Measurements from ENCODE around the gene TBC1D9.

TBC1D9 gene

DNA sequence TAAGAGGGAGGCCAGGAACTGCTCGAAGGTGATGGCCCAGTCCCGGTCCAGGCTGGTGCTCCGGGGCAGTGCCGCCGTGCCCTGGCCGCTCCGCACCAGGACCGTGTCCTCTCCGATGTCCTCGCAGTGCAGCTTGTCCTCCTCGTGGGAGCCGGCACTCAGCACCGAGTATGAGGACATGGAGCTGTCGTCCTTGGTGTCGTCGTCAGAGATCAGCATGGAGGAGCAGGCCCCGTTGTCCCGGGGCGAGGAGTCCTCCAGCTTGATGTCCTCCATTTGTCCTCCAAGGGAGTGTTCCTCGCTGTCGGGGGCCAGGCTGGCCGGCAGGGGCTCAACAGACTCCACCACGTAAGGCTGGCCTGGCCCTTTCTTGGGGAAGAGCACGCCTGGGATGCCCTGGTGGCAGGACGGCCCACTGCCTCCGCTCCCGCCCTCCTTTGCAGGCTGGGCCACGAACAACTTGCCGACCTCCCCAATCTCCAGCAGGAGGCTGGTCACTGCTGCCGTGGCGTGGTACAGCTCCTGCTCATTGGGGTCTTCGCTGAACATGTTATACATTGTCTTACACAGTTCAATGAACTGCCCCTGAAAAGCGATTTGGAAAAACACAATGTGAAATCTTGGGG is 133.7 kb downstream of the TBC1D9 start:
- no peak for DNase-seq (ENCODE audit: low read depth in 4 of 4, low spot score in 1 of 4)

DNA sequence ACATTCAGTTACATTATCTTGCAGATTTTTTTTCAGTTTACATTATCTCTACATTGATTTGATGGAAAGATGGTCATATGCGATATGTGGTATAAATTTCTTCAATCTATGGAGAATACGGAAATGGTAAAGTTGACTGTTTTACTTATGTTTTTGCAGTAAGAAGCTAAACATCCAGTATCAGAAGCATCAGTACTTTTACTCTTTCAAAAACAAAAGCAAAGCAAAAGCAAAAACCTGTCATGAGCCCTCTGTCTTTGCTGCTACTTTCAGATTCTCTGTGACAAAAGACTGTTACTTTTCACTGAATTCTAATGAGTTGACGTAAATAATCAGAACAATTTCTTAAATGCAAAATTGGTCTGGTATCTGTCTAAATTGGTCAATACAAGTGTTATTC is 135.0 kb downstream of the TBC1D9 start:
- no peak for DNase-seq (ENCODE audit: low read depth in 4 of 4, low spot score in 1 of 4)

DNA sequence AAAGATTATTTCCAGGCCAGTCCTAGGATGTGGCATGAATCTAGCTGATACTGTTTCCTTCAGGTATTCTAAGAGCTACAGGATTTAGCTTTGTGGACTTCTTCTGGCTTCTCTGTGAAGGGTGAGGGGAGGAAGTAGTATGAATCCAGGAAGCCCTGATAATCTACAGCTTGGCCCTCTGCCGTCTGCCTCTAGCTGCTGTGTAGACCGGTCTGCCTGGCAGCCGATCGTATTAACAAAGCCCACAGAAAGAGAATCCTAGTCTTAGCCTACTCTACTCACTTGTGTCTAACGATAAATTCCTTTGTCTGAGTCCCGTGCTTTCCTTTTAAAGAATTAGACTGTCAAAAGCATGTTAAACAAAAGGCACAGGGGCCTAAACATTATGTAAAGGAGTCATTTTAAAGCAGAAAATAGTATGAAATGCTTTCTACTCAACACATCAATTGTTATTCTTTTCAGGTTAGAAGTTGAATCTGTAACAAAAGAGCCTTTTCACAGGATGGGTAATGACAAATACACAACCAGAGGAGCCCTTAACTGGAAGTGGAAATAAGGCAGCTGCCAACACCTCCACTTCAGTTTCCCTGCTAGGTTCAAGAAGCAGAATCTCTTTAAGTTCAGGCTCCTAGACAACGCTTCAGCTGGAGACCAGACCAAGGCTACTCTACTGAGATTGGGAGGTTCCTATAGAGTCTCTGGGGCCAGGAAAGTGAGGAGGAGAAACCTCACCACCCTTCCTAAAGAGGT is 138.5 kb downstream of the TBC1D9 start:
- DNase-seq (ENCODE audit: low read depth in 4 of 4, low spot score in 1 of 4): no peak

DNA sequence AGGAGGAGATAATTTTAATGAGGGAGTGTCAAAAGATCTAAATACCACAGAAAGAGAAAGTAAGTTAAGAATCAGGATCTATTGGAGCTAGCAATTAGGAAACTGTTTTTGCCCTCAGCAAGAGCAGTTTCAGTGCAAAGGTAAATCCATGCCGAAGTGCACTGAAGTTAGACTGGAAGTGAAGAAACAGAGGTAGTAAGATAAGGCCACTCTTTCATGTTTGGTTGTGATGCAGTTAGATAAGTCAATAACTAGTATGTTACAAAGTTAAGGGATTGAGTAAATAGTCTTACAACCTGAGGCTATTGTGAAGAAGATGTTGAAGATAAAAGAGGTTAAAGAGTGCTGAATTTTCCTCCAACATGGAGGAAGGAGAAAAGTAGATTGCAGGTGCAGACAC is 140.7 kb downstream of the TBC1D9 start:
- DNase-seq (ENCODE audit: low read depth in 4 of 4, low spot score in 1 of 4): no peak

DNA sequence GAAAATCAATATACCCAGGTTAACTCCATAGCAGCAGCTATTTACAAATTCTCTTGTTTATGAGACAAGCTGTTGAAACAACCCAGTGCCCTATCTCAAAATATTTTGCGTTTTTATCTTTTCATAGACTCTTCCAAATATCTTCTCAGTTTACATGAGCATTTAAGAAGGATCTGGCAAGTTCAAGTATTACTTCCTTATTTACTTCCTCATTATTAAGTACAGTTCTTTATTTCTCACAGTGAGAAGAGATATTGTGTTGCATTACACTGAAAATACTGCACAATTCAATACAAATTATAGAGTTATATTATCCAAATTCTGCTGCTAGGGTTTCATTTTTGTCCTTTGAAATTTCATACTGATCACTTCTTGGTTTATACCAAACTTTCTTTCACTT is 143.8 kb downstream of the TBC1D9 start:
- no peak for DNase-seq (ENCODE audit: low read depth in 4 of 4, low spot score in 1 of 4)

DNA sequence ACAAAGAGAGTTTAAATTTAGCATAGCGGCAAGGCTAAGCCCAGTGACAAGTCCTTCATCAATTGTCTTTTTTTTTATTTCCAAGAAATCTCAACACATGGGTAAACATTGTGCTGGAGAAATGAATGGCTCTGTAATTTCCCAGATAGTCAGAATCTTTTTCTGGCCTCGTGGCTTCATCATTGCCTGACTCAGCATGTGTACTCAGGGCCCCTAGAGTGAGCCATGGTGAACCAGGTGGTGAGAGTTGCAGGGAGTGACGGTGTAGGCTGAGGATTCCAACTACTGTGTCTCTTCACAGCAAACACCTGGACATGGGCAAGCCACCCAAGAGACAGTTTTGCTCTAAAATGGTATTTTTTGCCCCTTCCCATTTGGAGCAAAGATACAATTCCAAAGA is 144.3 kb downstream of the TBC1D9 start:
- DNase-seq (ENCODE audit: low read depth in 4 of 4, low spot score in 1 of 4): no peak

DNA sequence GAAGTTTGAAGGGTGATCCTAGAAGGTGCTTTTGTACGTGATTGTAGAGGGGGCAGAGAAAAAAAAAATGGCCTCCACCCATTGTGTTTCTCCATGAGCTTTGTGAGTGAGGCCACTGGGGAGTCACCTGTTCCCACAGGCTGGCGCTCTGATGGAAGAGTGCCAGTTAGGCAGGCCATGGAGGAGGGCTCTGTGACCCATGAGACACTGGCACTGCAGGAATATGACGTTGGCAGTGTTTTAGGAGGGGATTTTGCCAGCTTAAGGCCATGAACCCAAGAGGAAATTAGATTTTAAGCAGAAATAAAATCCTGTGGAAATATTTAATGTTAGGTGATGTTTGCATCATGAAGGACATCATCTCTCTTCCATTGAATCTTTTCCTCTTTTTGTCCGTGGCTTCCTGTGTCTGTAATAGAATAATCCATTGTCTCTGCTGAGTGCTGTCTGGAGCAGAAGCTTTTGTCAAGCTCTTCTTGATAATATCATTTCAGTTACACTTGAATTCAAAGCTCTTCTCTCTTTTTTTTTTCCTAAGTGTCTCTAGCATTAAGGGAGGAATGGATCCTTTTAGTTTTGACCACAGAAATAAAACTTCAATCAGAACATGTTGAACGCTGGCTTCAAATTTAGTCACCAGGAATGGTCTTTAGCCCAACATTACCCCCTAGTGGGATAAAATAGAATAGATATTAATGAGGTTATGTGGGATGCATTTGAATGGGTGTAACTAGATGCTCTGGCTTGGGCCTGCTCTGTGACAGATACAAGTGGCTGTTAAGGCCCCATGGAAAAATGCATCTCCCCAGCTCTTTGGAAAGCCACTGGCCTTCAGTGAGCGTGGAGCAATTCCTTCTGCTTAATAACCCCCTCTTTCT is 146.4 kb downstream of the TBC1D9 start:
- no peak for DNase-seq (ENCODE audit: low read depth in 4 of 4, low spot score in 1 of 4)

DNA sequence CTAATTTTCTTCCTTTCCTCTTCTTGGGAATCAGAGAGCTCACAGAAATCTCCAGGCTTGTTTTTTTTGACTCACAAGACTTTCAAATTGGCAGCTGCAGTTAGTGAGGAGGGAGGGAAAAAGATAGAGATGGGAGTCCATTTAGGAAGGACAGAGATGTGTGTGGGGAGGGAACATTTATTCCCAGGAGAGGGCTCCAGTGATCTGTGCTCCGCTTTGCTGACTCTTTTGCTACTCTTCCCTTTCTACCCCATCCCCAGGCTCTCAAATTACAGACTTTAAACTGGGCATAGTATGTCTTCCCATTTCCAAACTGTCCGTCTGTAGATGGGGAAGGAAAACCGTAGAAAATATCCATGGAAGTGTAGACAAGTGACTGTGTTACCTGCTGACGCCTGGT is 148.3 kb downstream of the TBC1D9 start:
- no peak for DNase-seq (ENCODE audit: low read depth in 4 of 4, low spot score in 1 of 4)

DNA sequence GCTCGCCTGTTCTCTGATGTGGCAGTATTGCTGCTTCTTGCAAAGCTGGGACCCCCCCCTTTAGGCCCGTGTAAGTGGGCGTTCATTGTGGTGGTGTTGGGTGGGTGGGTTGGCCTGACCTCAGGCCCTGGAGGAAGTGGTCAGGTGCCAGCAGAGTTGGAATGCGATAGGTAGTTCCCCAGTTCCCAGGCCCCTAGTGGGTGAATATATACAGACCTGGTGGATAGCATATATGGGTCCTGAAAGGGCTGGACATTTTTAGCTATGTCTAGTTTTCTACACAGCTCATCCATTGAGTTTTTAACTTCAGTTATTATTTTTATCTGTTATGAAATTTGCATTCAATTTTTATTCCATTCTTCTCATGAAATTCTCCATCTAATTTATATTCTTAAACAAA is 151.6 kb downstream of the TBC1D9 start:
- no peak for DNase-seq (ENCODE audit: low read depth in 4 of 4, low spot score in 1 of 4)

DNA sequence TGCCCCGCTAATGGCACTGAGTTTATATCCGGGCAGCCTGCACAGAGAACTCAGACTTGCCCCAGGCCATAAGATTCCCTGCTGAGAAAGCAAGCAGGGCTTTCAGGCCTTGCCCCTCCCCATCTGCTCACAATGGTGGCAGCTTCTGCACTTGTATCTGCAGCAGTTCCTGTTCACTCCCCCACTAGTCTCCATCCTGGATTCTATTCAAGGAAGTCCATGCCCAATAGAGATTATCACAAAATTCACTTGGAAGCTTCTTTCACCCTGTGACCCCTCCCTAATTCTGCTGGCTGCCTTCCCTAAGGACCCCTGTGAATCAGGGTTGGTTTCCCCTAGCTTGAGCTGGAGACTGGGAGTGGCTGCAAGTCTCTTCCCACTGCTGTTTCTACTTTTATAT is 152.9 kb downstream of the TBC1D9 start:
- no peak for DNase-seq (ENCODE audit: low read depth in 4 of 4, low spot score in 1 of 4)

DNA sequence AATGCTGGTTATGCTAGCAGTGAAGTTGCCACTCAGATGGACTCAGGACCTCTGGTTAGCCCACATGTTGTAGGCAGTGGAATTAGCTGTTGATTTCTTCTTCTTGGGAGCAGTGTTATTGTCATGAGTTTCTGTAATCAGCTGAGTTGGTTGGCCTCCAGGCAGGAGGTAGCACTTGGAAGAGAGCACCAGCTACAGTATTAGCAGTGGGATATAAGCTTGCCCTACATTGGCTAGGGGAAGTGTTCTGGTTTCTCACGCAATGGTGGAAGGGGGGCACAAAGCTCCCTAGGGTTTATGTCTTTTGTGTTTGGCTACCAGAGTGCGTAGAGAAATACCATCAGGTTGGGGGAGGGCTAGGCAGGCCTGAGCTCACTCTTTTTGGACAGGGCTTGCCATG is 153.5 kb downstream of the TBC1D9 start:
- DNase-seq (ENCODE audit: low read depth in 4 of 4, low spot score in 1 of 4): no peak

DNA sequence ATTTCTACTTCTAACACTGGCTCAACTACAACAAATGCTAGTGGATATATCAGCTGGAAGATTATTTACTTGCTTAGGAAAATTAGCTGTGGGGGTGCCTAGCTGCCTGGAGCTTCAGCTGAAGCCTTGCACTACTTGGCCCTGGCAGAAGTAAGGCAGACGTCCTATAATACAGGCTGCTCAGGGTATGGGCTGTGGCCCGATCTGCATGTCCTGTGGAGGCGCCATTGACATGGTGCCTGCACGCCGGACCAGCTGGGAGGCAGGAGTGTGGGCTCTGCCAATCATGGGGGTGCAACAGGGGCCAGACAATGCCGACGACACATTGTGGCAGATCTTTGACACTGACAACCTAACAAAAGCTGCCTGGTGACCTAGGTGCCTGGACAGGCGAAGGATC is 155.8 kb downstream of the TBC1D9 start:
- DNase-seq (ENCODE audit: low read depth in 4 of 4, low spot score in 1 of 4): no peak

DNA sequence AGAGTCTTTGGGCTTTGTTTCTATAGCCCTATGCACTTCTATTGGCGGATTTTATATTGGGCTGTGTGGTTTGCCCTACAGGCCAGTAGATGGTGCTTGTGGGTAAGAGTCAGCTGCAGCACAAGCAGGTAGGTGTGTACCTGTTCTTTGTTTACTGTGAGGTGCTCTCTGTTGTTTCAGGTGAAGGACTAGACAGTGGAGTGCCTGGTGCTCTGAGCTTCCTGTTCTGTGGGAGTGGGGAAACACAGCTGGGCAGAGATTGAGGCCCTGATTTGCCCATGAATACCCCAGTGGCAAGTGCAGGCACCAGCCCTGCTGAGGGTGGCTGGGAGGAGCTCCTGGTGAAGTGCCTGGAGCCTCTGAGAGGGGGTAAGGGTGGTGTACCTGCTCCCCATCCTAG is 161.1 kb downstream of the TBC1D9 start:
- no peak for DNase-seq (ENCODE audit: low read depth in 4 of 4, low spot score in 1 of 4)

DNA sequence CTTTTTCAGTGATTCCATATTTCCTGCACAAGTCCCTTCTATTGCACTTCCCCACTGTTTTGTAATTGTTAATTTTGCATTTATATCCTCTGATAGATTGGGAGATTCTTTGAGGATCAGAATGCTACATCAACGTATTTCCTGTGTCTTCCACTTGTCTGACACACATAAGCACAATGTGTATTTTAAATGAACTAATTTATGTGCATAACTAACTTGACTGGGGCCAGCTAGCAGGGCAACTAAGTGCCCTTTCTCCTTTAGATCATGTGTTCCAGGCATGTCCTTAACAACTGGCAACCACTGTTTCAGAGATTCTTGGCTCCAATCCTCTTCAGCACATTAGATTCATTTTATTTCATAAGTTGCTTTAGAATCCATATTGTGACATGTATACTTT is 171.7 kb downstream of the TBC1D9 start:
- DNase-seq (ENCODE audit: low read depth in 4 of 4, low spot score in 1 of 4): no peak

DNA sequence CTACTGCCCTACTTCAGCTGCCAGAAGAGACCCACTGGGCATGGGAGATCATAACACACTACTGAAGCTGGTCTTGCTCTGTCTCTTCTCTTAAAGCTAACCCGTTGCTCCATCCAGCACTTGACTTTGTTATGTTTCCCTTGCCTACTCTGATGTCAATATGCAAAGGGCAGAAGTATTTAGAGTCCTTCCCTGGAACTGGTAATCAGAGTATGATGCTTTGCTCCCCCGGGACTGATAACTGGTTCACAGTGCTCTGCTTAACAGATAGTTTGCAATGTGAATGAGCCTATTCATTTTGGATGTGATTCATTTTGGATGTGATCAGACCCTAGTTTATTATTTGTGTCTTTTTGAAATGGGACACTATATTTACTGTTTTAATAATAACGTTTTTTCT is 175.1 kb downstream of the TBC1D9 start:
- DNase-seq (ENCODE audit: low read depth in 4 of 4, low spot score in 1 of 4): no peak

DNA sequence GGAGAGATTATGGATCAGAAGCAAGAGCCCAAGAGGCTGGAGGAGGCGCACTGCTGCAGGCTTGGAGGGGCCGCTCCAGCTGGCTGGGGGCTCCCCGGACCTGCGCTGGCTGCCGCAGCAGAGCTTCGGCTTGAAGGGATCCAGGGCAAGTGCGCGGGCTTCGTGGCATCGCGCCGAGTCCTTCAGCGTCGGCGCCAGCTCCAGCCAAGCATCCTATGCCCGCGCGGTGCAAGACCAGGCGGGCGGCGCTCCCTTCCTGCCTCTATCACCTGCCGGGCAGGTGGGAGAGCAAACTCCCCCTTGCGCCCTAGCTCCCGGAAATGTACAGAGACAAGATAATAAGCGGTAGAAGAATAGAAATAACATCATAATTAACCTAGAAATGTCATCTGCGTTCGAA is 176.9 kb downstream of the TBC1D9 start:
- DNase-seq (ENCODE audit: low read depth in 4 of 4, low spot score in 1 of 4): no peak

DNA sequence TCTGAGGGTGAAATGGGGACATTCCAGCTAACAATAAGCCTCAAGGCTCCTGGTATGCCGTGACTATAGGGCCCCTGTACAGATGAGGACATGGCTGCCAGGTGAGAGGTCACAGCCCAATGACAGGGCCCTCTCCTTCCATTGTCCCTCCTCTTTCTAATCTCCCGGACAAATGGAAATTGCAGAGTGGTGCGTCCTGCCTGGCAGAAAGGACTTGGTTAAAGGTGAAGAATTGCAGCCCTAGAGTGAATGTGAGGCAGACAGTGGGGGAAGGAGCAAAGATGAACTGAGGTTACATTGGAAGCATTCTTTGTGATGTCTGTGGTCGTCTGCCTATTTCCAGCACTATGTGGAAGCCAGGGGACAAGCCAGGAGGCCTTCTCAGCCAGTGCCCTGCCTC is 180.7 kb downstream of the TBC1D9 start:
- no peak for DNase-seq (ENCODE audit: low read depth in 4 of 4, low spot score in 1 of 4)

DNA sequence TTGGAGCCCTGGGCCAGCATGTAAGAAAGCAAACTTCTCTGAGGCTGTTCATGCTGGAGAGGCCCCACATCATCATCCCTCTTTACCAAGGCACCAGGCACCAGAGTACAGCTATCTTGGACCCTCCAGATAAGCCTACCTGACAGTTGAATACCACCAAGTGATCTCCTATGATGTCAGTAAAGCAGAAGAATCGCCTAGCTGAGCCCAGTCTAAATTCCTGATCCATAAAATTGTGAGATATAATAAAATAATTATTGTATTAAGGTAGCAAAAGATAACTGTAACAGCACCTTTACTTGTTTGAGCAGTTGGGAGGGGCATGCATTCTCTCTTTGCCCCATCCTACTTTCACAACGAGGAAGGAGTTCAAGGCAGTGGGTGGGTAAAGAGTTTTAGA is 184.6 kb downstream of the TBC1D9 start:
- no peak for DNase-seq (ENCODE audit: low read depth in 4 of 4, low spot score in 1 of 4)
